Ishikawa (cell line): ENCODE data around the gene MYO16.

Experiments
- EGR1 ChIP-seq: IDR thresholded peaks from 2 replicates; pipeline ENCODE4 v1.6.1; 2012
- EP300 ChIP-seq: IDR thresholded peaks from 2 replicates; pipeline ENCODE4 v1.6.1; 2012; ENCODE audit warnings: borderline replicate concordance
- FOXM1 ChIP-seq: IDR thresholded peaks from 2 replicates; pipeline ENCODE4 v1.6.1; 2012; ENCODE audit warnings: low read depth, borderline replicate concordance
- NFIC ChIP-seq: IDR thresholded peaks from 2 replicates; pipeline ENCODE4 v1.6.1; 2012
- RAD21 ChIP-seq: IDR thresholded peaks from 2 replicates; pipeline ENCODE4 v1.6.1; 2012; ENCODE audit warnings: low read depth
- REST ChIP-seq: IDR thresholded peaks from 2 replicates; pipeline ENCODE4 v1.6.1; 2012; ENCODE audit warnings: low read depth, mild to moderate bottlenecking
- YY1 ChIP-seq: IDR thresholded peaks from 2 replicates; pipeline ENCODE4 v1.6.1; 2012; ENCODE audit warnings: low read depth

- TF ChIP-seq EGR1, result no peak
- TF ChIP-seq YY1, result no peak
- no peak for TF ChIP-seq REST
- no peak for TF ChIP-seq EP300
- no peak for TF ChIP-seq FOXM1
- TF ChIP-seq RAD21, result no peak
- TF ChIP-seq NFIC, result no peak
Measured at GRCh38 chr13:109213714-109214113, 584.3 kb downstream of the MYO16 start.
